Astrocyte of the spinal cord (primary cell): Measurements from ENCODE around the gene SLC17A1.
A peak's percentile ranks its signal among the peaks of the same experiment; 100 is the strongest.

Source experiments
- DNase-seq: peaks from one replicate; pipeline ENCODE4 v3.0.0; 2011; ENCODE audit warnings: low read depth, low spot score
- H3K4me3 ChIP-seq: 2 replicates; pipeline ENCODE4 v1.5.1; 2011; ENCODE audit warnings: low read depth, mild to moderate bottlenecking, low read length, moderate library complexity
- in situ Hi-C: cut with HindIII; loops from 2 replicates; pipeline ENCODE4 v1.10.0; 2017; ENCODE audit warnings: low sequenced_read_pairs
- TF ChIP-seq, protein P1 (sequence below): IDR thresholded peaks from 2 replicates; pipeline ENCODE4 v1.5.1; 2012; ENCODE audit warnings: low read depth, mild to moderate bottlenecking, low read length, inconsistent platforms

SLC17A1 gene

GRCh38 chr6:25789475-25789874 is 42.4 kb downstream of the SLC17A1 start:
- in situ Hi-C loops, result no loop called here
- DNase-seq, result no peak
- H3K4me3 ChIP-seq, result no peak overlapping the region
- TF ChIP-seq, protein P1, sequence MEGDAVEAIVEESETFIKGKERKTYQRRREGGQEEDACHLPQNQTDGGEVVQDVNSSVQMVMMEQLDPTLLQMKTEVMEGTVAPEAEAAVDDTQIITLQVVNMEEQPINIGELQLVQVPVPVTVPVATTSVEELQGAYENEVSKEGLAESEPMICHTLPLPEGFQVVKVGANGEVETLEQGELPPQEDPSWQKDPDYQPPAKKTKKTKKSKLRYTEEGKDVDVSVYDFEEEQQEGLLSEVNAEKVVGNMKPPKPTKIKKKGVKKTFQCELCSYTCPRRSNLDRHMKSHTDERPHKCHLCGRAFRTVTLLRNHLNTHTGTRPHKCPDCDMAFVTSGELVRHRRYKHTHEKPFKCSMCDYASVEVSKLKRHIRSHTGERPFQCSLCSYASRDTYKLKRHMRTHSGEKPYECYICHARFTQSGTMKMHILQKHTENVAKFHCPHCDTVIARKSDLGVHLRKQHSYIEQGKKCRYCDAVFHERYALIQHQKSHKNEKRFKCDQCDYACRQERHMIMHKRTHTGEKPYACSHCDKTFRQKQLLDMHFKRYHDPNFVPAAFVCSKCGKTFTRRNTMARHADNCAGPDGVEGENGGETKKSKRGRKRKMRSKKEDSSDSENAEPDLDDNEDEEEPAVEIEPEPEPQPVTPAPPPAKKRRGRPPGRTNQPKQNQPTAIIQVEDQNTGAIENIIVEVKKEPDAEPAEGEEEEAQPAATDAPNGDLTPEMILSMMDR, result no peak

DNA sequence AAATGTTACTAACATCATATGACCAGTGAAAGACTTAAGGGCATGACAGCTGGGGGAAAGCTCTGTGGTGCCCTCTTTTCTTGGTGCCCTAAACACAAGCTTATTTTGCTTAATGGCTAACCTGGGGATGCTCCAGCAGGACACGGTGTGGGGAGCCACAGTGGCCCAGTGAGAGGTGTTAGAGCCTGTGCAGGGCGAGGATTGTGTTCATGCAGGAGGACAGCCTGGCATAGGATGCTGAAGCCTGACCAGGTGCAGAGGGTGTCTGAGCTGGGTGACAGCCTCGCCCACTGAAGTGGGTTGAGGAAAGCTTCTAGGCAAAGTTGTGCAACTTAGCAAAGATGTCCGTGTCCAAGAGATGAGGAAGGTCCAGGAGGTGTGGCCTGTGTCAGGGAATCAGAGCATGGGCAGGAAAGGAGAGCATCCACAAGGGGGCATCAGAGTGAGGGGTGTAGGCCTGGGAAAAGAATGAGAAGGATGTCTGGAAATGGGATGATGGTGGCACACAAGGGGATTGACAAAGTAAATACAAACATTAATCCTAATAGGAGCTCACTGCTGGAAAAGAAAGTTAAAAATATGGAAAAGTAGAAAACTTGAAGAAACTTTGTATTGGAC is 43.4 kb downstream of the SLC17A1 start:
- in situ Hi-C loops, result no loop called here
- no peak overlapping the region for H3K4me3 ChIP-seq
- TF ChIP-seq, protein P1, result peak; percentile 36
- DNase-seq, result peak; percentile 12

GRCh38 chr6:25787428-25787827 is 44.4 kb downstream of the SLC17A1 start:
- no peak for DNase-seq
- H3K4me3 ChIP-seq, result no peak overlapping the region
- TF ChIP-seq, protein P1, result no peak
- in situ Hi-C loops, result no loop called here

DNA sequence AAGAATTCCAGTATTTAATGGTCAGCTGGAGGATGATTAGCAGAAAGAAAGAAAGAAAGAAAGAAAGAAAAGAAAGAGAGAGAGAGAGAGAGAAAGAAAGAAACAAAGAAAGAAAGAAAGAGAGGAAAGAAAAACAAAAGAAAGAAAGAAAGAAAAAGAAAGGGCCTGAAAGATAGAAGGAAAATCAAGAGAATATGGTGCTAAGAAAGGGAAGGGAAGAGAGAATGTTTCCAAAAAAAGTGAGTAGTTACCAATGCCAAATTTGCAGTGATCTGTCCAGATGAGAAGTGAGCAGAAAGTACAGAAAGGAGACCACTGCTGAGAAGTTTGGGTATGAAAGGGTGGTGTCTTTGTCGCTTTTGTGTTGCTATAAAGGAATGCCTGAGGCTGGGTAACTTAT is 50.7 kb downstream of the SLC17A1 start:
- in situ Hi-C loops, result no loop called here
- TF ChIP-seq, protein P1, result no peak
- H3K4me3 ChIP-seq, result no peak overlapping the region
- DNase-seq, result no peak

GRCh38 chr6:25777856-25778649 is 53.8 kb downstream of the SLC17A1 start:
- TF ChIP-seq, protein P1, result no peak
- H3K4me3 ChIP-seq, result no peak overlapping the region
- in situ Hi-C loops, result no loop called here
- DNase-seq, result no peak

GRCh38 chr6:25777031-25777430 is 54.8 kb downstream of the SLC17A1 start:
- in situ Hi-C loops, result no loop called here
- DNase-seq, result no peak
- no peak overlapping the region for H3K4me3 ChIP-seq
- TF ChIP-seq, protein P1, result no peak
